Neural progenitor cell (in vitro differentiated cells): Measurements from ENCODE around the gene ST6GALNAC2.

Experiments used
- EZH2 ChIP-seq: fragments of 200-600 bp; sonication (generic); IDR thresholded peaks from 2 replicates; pipeline ENCODE4 v1.6.1; 2017; ENCODE audit warnings: antibody characterized with exemption, mild to moderate bottlenecking, moderate library complexity
- EZH2phosphoT487 ChIP-seq: fragments of 200-600 bp; sonication (generic); IDR thresholded peaks from 2 replicates; pipeline ENCODE4 v1.6.1; 2017; ENCODE audit warnings: antibody characterized with exemption
- TF ChIP-seq, protein P1 (sequence below): fragments of 200-600 bp; sonication (generic); IDR thresholded peaks from 2 replicates; pipeline ENCODE4 v1.5.1; 2017; ENCODE audit warnings: antibody characterized with exemption, mild to moderate bottlenecking

GRCh38 chr17:76566988-76567431 lies 18.6 kb downstream of the ST6GALNAC2 start:
- TF ChIP-seq EZH2 (no peak), EZH2phosphoT487 (no peak)
- TF ChIP-seq, protein P1, sequence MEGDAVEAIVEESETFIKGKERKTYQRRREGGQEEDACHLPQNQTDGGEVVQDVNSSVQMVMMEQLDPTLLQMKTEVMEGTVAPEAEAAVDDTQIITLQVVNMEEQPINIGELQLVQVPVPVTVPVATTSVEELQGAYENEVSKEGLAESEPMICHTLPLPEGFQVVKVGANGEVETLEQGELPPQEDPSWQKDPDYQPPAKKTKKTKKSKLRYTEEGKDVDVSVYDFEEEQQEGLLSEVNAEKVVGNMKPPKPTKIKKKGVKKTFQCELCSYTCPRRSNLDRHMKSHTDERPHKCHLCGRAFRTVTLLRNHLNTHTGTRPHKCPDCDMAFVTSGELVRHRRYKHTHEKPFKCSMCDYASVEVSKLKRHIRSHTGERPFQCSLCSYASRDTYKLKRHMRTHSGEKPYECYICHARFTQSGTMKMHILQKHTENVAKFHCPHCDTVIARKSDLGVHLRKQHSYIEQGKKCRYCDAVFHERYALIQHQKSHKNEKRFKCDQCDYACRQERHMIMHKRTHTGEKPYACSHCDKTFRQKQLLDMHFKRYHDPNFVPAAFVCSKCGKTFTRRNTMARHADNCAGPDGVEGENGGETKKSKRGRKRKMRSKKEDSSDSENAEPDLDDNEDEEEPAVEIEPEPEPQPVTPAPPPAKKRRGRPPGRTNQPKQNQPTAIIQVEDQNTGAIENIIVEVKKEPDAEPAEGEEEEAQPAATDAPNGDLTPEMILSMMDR, result no peak
